Retinal pigment epithelial cell (primary cell): ENCODE data around the gene HNRNPH3.

ENCODE experiments used
- DNase-seq: peaks from one replicate; pipeline ENCODE4 v3.0.0-alpha.2; 2010; ENCODE audit warnings: low read depth
- H3K4me3 ChIP-seq: 2 replicates; pipeline ENCODE4 v1.5.1; 2011; ENCODE audit warnings: mild to moderate bottlenecking, low read length, control low read depth, moderate library complexity
- TF ChIP-seq, protein P1 (sequence below): conservative IDR thresholded peaks from 2 replicates; pipeline ENCODE4 v1.5.1; 2011; ENCODE audit warnings: low read depth, low read length, control low read depth, inconsistent platforms

The HNRNPH3 gene

DNA sequence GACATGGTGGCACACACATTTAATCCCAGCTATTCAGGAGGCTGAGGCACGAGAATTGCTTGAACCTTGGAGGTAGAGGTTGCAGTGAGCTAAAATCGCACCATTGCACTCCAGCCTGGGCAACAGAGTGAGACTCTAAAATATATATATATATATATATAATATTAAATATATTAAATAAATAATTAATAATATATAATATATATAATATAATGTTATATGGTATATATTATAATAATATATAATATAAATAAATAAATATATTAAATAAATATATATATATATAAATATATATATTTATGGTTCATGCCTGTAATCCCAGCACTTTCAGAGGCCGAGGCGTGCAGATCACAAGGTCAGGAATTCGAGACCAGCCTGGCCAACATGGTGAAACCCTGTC is 34.7 kb downstream of the HNRNPH3 start:
- TF ChIP-seq, protein P1, sequence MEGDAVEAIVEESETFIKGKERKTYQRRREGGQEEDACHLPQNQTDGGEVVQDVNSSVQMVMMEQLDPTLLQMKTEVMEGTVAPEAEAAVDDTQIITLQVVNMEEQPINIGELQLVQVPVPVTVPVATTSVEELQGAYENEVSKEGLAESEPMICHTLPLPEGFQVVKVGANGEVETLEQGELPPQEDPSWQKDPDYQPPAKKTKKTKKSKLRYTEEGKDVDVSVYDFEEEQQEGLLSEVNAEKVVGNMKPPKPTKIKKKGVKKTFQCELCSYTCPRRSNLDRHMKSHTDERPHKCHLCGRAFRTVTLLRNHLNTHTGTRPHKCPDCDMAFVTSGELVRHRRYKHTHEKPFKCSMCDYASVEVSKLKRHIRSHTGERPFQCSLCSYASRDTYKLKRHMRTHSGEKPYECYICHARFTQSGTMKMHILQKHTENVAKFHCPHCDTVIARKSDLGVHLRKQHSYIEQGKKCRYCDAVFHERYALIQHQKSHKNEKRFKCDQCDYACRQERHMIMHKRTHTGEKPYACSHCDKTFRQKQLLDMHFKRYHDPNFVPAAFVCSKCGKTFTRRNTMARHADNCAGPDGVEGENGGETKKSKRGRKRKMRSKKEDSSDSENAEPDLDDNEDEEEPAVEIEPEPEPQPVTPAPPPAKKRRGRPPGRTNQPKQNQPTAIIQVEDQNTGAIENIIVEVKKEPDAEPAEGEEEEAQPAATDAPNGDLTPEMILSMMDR, result no peak
- no peak overlapping the region for H3K4me3 ChIP-seq
- no peak for DNase-seq

GRCh38 chr10:68367121-68367520 is 35.3 kb downstream of the HNRNPH3 start:
- TF ChIP-seq, protein P1, result no peak
- H3K4me3 ChIP-seq, result no peak overlapping the region
- DNase-seq, result no peak

DNA sequence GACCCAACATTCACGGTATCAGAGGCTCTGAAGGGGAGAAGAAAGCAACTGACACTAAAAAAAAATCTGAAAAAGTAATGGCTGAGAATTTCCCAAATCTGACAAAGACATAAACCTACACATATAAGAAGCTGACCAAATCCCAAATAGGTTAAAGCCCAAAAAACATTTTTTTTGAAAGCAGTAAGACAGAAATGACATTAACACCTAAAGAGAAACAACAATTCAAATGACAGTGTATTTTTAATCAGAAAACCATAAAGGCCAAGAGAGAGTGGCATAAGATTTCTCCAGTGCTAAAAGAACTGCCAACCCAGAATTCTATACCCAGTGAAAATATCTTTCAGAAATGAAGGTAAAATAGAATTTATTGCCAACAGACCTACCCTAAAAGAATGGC is 39.7 kb downstream of the HNRNPH3 start:
- TF ChIP-seq, protein P1, result no peak
- DNase-seq, result no peak
- no peak overlapping the region for H3K4me3 ChIP-seq

GRCh38 chr10:68385740-68386139 is 53.9 kb downstream of the HNRNPH3 start:
- H3K4me3 ChIP-seq, result no peak overlapping the region
- TF ChIP-seq, protein P1, result no peak
- no peak for DNase-seq
